GM12875 (cell line): Measurements from ENCODE around the gene COPG1.
"Not testable (repeated sequence)": the region's sequence is repeated elsewhere in the genome, so short reads cannot be mapped to it uniquely, and the experiment has no call there.

Experiments
- H3K4me3 ChIP-seq: one replicate; pipeline ENCODE4 v1.5.1; 2011; ENCODE audit warnings: low read depth, low read length, control low read depth
- TF ChIP-seq, protein P1 (sequence below): IDR thresholded peaks from 2 replicates; pipeline ENCODE4 v1.5.1; 2011; ENCODE audit warnings: low read depth, mild to moderate bottlenecking, control low read depth, inconsistent platforms, low read length, moderate library complexity, borderline replicate concordance; ENCODE audit not compliant: insufficient read depth

The COPG1 gene

DNA sequence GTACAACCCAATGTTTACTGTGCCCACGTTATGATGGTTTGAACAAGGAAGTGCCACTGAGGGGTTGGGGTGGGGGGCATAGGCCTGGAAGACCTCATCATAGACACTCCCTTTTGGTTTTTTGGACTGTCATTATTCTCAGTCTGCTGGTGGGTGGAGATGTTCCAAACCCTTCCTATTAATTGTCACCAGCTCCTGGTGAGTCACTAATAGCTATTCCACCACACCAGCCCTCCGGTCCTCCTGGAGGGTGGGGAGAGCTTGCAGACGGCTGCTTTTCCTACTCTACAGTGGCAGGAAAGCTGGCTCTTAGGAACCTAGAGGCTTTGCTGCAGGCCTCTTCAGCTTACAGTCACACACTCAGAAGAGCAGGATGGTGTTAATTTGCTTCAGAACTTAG, 9.0 kb upstream of the COPG1 start:
- no peak overlapping the region for H3K4me3 ChIP-seq
- TF ChIP-seq, protein P1, sequence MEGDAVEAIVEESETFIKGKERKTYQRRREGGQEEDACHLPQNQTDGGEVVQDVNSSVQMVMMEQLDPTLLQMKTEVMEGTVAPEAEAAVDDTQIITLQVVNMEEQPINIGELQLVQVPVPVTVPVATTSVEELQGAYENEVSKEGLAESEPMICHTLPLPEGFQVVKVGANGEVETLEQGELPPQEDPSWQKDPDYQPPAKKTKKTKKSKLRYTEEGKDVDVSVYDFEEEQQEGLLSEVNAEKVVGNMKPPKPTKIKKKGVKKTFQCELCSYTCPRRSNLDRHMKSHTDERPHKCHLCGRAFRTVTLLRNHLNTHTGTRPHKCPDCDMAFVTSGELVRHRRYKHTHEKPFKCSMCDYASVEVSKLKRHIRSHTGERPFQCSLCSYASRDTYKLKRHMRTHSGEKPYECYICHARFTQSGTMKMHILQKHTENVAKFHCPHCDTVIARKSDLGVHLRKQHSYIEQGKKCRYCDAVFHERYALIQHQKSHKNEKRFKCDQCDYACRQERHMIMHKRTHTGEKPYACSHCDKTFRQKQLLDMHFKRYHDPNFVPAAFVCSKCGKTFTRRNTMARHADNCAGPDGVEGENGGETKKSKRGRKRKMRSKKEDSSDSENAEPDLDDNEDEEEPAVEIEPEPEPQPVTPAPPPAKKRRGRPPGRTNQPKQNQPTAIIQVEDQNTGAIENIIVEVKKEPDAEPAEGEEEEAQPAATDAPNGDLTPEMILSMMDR = no peak

DNA sequence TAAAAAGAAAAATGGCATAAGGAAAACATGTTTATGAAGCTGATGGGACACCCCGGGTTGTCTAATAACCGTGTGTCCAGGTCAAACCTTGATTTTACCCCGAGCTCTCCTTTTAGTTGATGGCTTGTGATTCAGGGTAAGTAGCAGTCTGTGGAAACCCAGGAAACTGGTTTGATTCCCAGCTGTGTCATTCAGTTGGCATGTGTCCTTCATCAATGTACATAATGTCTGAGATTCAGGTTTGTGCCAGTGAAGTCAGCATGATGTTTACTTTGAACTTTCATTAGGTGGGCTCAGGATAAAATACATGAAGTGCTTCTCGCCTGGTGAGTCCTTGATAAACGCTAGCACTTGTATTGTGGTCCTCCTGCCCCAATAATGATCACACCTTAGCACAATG, 4.3 kb upstream of the COPG1 start:
- no peak overlapping the region for H3K4me3 ChIP-seq
- TF ChIP-seq, protein P1 = no peak

DNA sequence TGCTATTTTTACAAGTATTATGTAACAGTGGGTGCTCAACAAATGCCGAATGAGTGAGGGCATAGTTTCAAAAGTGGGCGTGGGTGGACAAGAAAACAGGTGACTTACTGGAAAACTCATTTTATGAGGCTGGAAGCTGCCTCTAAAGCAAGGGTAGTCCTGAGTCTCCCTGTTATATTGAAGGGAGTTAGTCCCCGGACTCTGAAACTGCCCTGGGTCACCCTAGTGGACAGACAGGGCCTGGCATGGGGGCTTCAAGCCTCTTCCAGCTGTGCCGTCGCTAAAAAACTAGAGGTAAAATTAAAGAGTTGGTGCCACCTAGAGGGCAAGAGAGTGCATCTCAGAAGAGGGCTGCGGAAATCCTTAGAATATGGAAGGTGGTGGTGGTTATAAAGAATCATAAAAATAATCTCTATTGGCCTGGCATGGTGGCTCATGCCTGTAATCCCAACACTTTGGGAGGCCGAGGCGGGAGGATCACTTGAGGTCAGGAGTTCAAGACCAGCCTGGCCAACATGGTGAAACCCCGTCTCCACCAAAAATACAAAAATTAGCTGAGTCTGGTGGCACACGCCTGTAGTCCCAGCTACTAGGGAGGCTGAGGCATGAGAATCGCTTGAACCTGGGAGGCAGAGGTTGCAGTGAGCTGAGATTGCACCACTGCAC, 3.6 kb upstream of the COPG1 start:
- not testable (repeated sequence) for H3K4me3 ChIP-seq
- TF ChIP-seq, protein P1 = peak; percentile 73

DNA sequence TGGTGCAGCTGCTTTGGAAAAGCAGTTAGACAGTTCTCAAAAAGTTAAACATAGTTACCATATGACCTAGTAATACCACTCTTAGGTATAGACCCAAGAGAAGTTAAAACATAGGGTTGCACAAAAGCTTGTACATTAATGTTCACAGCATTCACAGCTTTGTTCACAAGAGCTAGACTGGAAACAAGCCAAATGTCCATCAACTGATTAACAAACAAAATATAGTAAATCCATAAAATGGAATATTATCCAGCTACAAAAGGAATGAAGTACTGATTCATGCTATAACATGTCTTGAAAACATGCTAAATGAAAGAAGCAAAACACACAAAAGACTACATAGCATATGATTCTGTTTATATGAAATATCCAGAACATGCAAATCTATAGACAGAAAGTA, 2.8 kb upstream of the COPG1 start:
- H3K4me3 ChIP-seq = no peak overlapping the region
- TF ChIP-seq, protein P1 = no peak

DNA sequence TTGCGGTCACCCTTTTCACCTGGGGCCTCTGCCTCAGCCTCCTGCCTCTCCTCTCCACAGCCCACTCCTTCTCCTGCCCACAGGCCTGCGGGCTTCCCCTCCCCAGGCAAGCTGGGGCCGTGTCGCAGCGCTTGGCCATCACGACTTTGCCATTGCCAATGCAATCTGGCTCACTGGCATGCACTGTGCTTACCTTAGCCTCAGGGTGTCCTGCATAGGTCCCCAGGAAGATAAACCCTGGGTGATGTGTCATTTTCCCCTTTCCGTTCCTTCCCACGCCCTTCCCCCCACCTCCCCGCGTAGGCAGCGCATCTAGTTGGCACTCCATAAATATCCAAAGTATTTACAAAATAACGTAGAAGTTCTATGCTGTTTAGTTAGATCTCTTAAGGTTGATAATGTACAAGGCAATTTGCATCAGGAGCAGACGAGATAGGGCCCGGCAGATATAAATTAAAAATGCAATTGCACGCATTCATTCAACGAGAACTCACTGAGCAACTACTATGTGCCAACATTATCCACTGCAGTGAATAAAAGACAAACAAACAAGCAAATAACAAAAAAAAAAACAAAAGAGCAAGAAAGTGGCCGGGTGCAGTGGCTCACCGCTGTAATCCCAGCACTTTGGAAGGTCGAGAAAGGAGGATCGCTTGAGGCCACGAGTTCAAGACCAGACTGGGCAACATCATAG, 973 bp upstream of the COPG1 start:
- H3K4me3 ChIP-seq = peak overlapping the region; percentile 62
- TF ChIP-seq, protein P1 = no peak

DNA sequence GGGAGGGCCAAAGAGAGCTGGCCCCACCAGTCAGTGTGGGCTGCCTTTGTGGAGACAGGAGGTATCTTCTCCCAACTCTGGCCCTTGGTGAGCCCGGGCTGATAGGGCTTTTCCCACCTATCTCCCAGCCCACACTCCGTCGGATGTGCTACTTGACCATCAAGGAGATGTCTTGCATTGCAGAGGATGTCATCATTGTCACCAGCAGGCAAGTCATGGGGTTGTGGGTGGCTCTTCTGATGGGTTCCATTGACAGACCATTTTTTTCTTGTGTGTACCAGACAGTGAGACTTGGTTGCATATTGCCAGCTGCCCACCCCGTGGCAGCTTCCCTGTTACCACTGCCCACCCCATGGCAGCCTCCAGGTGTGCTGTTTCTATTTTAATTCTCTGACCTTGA, 3.3 kb downstream of the COPG1 start:
- TF ChIP-seq, protein P1 = no peak
- no peak overlapping the region for H3K4me3 ChIP-seq
